ENCODE data around the gene DSE.

- TF ChIP-seq CTCF (IDR thresholded peaks at IDR 0.05) (no peak), POLR2A (IDR thresholded peaks at IDR 0.05) (no peak)
Observed at GRCh38 chr6:116364321-116364720, 6.4 kb upstream of the DSE start.
